ENCODE data around the gene PHLPP1. TPM values are rescaled to one million over a fixed set of nuclear protein-coding genes. Genes with fewer than 3 reads are reported as not detected.

Gene PHLPP1
- total RNA-seq, 2 donors from 2014 or later = 8.1 to 11.6 TPM

DNA sequence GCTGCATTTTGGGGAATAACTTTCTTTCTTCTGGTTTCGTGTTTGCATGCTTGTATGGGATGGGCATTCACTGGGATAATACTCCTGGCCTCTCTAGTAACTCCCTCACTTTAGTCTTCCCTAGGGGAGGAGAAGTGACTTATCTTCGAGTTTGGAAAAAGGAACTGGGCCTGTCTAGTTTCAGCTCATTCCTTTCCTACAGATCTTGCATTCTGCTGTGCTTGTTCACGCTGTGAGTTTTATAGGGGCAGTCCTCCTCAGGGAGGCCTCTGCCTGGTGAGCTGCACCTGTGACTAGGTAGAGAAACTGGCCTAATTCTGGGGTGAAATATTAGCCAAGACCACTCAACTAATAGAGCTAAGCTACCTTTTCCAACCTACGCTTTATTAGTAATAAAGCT is 50.9 kb downstream of the PHLPP1 start:
- Histone ChIP-seq H3K9me3 (no peaks in the 10 kb centered on the region), H3K36me3 (no peaks in the 10 kb centered on the region), H3K27ac (no peak overlapping the region), H3K27me3 (replicated peaks; ENCODE audit: insufficient read depth) (no peaks in the 10 kb centered on the region), H3K4me3 (no peak overlapping the region), H3K4me1 (ENCODE audit: control insufficient read depth in 1 of 2, low read depth in 2 of 2) (peaks cover 9 to 16% of the 10 kb centered on the region in 2 donors)
- DNase-seq (ENCODE audit: low spot score) (no peak), ATAC-seq (ENCODE audit: insufficient number of reproducible peaks, low FRiP score, low read depth) (no peak)
- TF ChIP-seq, protein P1, sequence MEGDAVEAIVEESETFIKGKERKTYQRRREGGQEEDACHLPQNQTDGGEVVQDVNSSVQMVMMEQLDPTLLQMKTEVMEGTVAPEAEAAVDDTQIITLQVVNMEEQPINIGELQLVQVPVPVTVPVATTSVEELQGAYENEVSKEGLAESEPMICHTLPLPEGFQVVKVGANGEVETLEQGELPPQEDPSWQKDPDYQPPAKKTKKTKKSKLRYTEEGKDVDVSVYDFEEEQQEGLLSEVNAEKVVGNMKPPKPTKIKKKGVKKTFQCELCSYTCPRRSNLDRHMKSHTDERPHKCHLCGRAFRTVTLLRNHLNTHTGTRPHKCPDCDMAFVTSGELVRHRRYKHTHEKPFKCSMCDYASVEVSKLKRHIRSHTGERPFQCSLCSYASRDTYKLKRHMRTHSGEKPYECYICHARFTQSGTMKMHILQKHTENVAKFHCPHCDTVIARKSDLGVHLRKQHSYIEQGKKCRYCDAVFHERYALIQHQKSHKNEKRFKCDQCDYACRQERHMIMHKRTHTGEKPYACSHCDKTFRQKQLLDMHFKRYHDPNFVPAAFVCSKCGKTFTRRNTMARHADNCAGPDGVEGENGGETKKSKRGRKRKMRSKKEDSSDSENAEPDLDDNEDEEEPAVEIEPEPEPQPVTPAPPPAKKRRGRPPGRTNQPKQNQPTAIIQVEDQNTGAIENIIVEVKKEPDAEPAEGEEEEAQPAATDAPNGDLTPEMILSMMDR (IDR thresholded peaks at IDR 0.05) = no peak

- ATAC-seq (ENCODE audit: insufficient number of reproducible peaks, low FRiP score, low read depth) = no peak
- Histone ChIP-seq H3K27ac (no peak overlapping the region), H3K27me3 (replicated peaks; ENCODE audit: insufficient read depth) (no peaks in the 10 kb centered on the region), H3K9me3 (no peaks in the 10 kb centered on the region), H3K4me1 (ENCODE audit: control insufficient read depth in 1 of 2, low read depth in 2 of 2) (peaks cover 9 to 16% of the 10 kb centered on the region in 2 donors), H3K4me3 (no peak overlapping the region), H3K36me3 (no peaks in the 10 kb centered on the region)
- TF ChIP-seq, protein P1 (IDR thresholded peaks at IDR 0.05) = no peak
- DNase-seq (ENCODE audit: low spot score) = no peak
Observed at GRCh38 chr18:62767321-62767720, 52.0 kb downstream of the PHLPP1 start.

DNA sequence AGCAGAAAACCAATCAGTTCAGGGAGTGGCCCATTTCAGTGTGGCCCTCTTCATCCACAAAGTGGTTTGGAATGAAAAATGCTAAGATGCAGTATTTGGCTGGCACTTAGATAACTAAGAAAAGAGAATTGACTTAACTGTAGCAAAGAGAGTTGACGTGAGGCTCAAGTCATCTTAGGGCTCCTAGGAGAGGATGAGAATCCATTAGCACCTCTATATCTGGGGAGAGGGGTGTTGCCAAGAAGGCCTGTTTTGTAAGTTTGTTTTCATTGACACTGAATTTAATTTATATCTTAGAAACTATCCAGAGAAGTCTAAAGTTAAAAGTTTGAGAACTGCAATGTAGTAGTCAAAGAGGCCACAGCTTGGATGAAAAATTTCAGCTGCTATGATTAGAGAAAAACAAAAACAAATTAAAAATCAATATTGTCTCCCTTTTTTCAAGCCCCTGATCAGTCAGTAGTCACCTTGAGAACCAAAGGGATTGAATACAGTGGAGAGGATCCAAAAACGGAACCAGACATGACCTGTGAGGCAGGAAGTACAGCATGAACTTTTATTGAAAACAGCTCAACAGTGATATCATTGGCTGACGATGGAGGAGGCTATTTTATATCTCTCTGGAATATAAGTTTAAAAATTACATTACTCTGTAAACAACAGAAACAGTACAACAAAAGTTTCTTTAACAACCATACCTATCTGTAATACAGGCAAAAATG is 52.7 kb downstream of the PHLPP1 start:
- Histone ChIP-seq H3K36me3 (no peaks in the 10 kb centered on the region), H3K27me3 (replicated peaks; ENCODE audit: insufficient read depth) (no peaks in the 10 kb centered on the region), H3K4me1 (ENCODE audit: control insufficient read depth in 1 of 2, low read depth in 2 of 2) (peaks cover 9 to 16% of the 10 kb centered on the region in 2 donors), H3K4me3 (no peak overlapping the region), H3K27ac (no peak overlapping the region), H3K9me3 (no peaks in the 10 kb centered on the region)
- DNase-seq (ENCODE audit: low spot score) (no peak), ATAC-seq (ENCODE audit: insufficient number of reproducible peaks, low FRiP score, low read depth) (no peak)
- TF ChIP-seq, protein P1 (IDR thresholded peaks at IDR 0.05) = no peak

DNA sequence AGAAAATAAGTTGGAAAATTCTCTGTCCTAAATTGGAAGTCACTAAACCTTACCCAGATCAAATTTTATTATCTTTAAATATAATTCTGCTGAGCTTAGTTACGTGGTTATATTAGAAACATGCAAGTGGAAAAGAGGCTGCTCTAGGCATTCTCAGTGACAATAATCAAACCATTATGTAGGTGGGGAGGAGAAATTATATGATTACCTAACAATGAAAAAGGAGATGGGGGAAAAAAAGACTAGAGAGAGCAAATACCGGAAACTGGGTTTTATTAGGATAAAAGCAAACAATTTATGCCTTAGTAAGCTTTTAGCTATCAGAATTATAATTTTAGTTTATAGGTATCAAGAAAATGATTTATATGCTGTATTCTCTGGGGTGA is 53.2 kb downstream of the PHLPP1 start:
- TF ChIP-seq, protein P1 (IDR thresholded peaks at IDR 0.05) = no peak
- Histone ChIP-seq H3K27ac (no peak overlapping the region), H3K4me3 (no peak overlapping the region), H3K9me3 (no peaks in the 10 kb centered on the region), H3K4me1 (ENCODE audit: control insufficient read depth in 1 of 2, low read depth in 2 of 2) (peaks cover 9 to 16% of the 10 kb centered on the region in 2 donors), H3K27me3 (replicated peaks; ENCODE audit: insufficient read depth) (no peaks in the 10 kb centered on the region), H3K36me3 (no peaks in the 10 kb centered on the region)
- ATAC-seq (ENCODE audit: insufficient number of reproducible peaks, low FRiP score, low read depth) (no peak), DNase-seq (ENCODE audit: low spot score) (no peak)

GRCh38 chr18:62769216-62769615 is 53.9 kb downstream of the PHLPP1 start:
- ATAC-seq (ENCODE audit: insufficient number of reproducible peaks, low FRiP score, low read depth) = no peak
- no peak for DNase-seq (ENCODE audit: low spot score)
- Histone ChIP-seq H3K36me3 (no peaks in the 10 kb centered on the region), H3K4me3 (no peak overlapping the region), H3K27me3 (replicated peaks; ENCODE audit: insufficient read depth) (no peaks in the 10 kb centered on the region), H3K9me3 (no peaks in the 10 kb centered on the region), H3K27ac (no peak overlapping the region), H3K4me1 (ENCODE audit: control insufficient read depth in 1 of 2, low read depth in 2 of 2) (peaks cover 9 to 16% of the 10 kb centered on the region in 2 donors)
- TF ChIP-seq, protein P1 (IDR thresholded peaks at IDR 0.05) = no peak

All from thoracic aorta (tissue), 2 donors.